GM19240 (cell line): Measurements from ENCODE around the gene MYORG.

Experiments used
- DNase-seq: peaks from one replicate; pipeline ENCODE4 v3.0.0; 2011; ENCODE audit warnings: low spot score; ENCODE audit not compliant: insufficient read length

MYORG gene

DNA sequence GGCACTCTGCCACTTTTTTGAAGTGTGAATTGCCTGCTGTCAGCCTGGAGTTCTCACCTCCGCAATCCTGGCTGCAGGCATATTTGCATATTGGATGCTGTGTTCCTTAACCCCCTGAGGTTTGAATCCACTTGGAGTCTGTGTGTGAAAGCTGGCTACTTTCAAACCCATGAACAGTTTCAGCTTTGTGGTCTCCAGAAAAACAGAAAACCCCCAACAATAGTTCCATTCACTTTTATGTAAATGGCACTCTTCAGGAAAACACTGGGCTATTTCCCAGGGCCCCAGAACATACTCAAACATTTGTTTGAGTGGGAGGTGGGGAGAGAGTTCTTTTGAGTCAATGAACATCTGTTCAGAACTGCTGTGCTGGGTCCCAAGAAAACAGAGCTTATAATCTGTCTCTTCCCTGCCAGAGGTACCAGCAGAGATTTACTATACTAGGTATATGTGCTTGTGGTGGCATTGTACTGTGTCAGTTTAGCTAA is 42.3 kb downstream of the MYORG start:
- no peak for DNase-seq

- DNase-seq, result no peak
These were observed 42.9 kb downstream of the MYORG start for GRCh38 chr9:34333836-34334235.

DNA sequence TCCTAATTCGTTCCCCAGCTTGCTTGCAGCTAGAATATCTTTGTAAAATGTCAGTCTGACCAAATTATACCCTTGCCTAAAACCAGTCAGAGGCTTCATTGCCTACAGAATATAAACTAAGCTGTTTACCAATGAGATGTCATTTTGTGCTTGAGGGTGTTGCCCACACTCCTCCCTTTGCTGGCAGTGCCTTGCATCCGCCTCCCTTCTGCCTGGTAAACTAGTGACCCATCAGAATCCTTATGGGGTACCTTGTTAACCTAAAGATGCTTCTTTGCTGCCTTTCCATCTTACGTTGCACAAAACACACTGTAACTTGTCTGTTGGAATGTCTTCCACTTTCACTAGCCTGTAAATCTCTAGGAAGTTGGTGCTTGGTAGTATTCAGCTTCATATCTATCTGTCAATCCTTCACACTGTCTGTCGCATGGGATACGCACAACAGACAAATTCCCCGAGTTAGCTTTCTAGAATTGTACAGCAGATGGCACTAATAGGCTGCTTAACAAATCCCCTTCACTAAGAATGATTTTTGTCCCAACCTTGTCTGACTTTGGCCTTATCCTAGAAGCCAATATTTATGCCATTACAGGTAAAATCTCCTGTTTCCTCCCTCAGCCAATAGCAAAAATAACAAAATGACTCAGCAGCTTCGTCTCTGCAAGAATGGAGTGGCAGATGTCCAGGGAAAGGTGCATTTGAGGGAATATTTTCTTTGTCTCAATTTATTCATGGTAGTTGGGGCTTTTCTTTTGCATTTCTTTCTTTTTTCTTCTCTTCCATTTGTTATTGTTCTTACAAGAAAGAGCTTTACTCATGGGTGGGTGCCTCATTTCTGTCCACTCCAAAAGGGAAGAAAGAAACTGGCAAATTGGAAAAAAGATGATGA is 44.4 kb downstream of the MYORG start:
- DNase-seq, result no peak

GRCh38 chr9:34331196-34331595 is 45.5 kb downstream of the MYORG start:
- DNase-seq, result no peak

- DNase-seq, result peak; percentile 77
These were observed 47.5 kb downstream of the MYORG start, which contains the start of the genes KIF24 and NUDT2 for GRCh38 chr9:34328987-34329832. Gene KIF24 (minus strand): TSS chr9:34329268. CDS start chr9:34311346, 17,922 bp downstream. Gene NUDT2 (plus strand): TSS chr9:34329569. CDS start chr9:34339040, 9,471 bp downstream.

DNA sequence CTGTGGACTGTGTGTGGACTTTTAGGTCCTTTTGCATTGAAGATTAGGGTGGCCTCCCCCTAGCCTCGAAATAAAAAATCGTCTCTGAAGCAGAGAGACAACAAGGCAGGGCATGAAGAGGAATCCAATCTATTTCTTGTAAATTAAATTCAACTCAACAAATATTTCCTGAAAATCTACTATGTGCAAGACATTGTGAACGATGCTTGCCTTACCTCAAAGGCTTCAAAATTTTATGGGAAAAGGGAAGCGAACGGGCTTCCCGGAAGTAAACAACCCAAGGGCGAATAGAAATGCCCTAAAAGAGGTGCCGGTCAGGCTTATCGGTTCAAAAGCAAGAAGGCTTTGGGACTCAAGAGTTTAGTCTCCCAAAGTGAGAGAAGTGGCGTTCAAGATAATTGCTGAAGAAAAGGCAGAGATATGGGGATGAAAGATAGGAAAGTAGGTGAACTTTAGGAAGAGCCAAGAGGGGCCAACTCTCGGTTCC is 48.2 kb downstream of the MYORG start:
- DNase-seq, result no peak

GRCh38 chr9:34326690-34327089 is 50.0 kb downstream of the MYORG start:
- no peak for DNase-seq

DNA sequence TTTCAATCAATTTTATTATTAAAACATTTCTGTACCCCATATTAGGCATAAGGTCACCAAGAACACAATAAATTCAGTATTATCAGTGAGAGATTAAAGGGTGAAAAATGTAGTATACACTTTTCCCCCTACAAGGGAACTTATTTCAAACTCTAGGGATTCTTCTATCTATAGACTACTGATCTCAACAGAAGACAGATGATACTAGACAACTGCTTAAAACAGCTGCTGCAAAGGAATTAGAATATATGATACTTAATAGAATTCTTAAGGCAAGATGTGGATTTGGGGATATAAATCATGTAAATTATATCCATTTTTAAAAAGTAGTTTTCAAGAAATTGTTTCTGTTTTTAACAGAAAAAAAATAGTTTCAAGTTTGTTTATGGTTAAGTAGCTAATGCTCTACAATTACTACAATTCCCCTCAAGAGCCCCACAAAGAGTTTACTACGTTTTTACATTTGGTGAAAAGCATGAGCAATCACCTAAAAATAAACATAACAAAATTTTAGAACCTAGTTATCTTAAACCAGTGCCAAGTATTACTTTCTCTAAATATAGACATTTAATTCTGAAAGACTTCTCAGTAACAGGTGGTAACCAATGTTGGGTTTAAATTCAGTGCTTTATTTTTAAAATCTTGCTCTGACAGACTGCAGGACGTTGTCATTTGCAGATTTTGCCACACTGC is 53.7 kb downstream of the MYORG start:
- no peak for DNase-seq

- DNase-seq, result no peak
These were observed 55.2 kb downstream of the MYORG start for GRCh38 chr9:34321451-34321850.

- DNase-seq, result no peak
These were observed 58.4 kb downstream of the MYORG start for GRCh38 chr9:34318163-34318790.

- DNase-seq, result no peak
These were observed 59.3 kb downstream of the MYORG start for GRCh38 chr9:34317436-34317835.
